Neural cell (in vitro differentiated cells): ENCODE data around the gene DNM2. TPM values are rescaled to one million over a fixed set of nuclear protein-coding genes. Genes with fewer than 3 reads are reported as not detected.

Experiments
- H2AFZ ChIP-seq: fragments of 200-600, 300-800 bp; sonication (generic), shearing (Covaris generic); 2 replicates; pipeline ENCODE4 v1.6.0; 2014; ENCODE audit warnings: low read depth, mild to moderate bottlenecking, antibody characterized with exemption, low read length, moderate library complexity
- H3F3A ChIP-seq: fragments of 200-600 bp; shearing (Covaris generic); 2 replicates; pipeline ENCODE4 v1.6.1; 2016; ENCODE audit warnings: mild to moderate bottlenecking, moderate library complexity, mixed read lengths, antibody characterized with exemption, low read length; ENCODE audit not compliant: insufficient read depth, poor library complexity, severe bottlenecking
- H3K27ac ChIP-seq: fragments of 200-600, 300-800 bp; sonication (generic), shearing (Covaris generic); 2 replicates; pipeline ENCODE4 v1.5.1; 2014; ENCODE audit warnings: mild to moderate bottlenecking, low read length, moderate library complexity
- H3K27me3 ChIP-seq: fragments of 300-800, 200-600 bp; sonication (generic), shearing (Covaris generic); 2 replicates; pipeline ENCODE4 v1.6.0; 2014; ENCODE audit warnings: mild to moderate bottlenecking, low read depth, low read length, moderate library complexity; ENCODE audit not compliant: insufficient read depth
- H3K36me3 ChIP-seq: fragments of 300-800, 200-600 bp; sonication (generic), shearing (Covaris generic); 2 replicates; pipeline ENCODE4 v1.5.1; 2014; ENCODE audit warnings: mild to moderate bottlenecking, antibody characterized with exemption, low read length, moderate library complexity; ENCODE audit not compliant: insufficient read depth
- H3K4me2 ChIP-seq: fragments of 300-800, 200-600 bp; sonication (generic), shearing (Covaris generic); 2 replicates; pipeline ENCODE4 v1.6.0; 2014; ENCODE audit warnings: mild to moderate bottlenecking, low read length
- H3K4me3 ChIP-seq: fragments of 300-800, 200-600 bp; sonication (generic), shearing (Covaris generic); 2 replicates; pipeline ENCODE4 v1.5.1; 2014; ENCODE audit warnings: mild to moderate bottlenecking, low read length, moderate library complexity
- H3K79me2 ChIP-seq: fragments of 200-600 bp; shearing (Covaris generic); replicated peaks from 2 replicates; pipeline ENCODE4 v1.6.0; 2014; ENCODE audit warnings: mild to moderate bottlenecking, low read length, moderate library complexity; ENCODE audit not compliant: insufficient read depth
- H3K9ac ChIP-seq: fragments of 300-800, 200-600 bp; sonication (generic), shearing (Covaris generic); 2 replicates; pipeline ENCODE4 v1.6.1; 2016; ENCODE audit warnings: mild to moderate bottlenecking, low read length, mixed read lengths
- H3K9me2 ChIP-seq: fragments of 200-600 bp; shearing (Covaris generic); 2 replicates; pipeline ENCODE4 v1.6.1; 2016; ENCODE audit warnings: mild to moderate bottlenecking, low read length, mixed read lengths; ENCODE audit not compliant: insufficient read depth
- H3K9me3 ChIP-seq: fragments of 200-600, 300-800 bp; sonication (generic), shearing (Covaris generic); 2 replicates; pipeline ENCODE4 v1.6.1; 2016; ENCODE audit warnings: mild to moderate bottlenecking, mixed run types, low read length, moderate library complexity, mixed read lengths
- H4K20me1 ChIP-seq: fragments of 200-600 bp; shearing (Covaris generic); 2 replicates; pipeline ENCODE4 v1.6.1; 2016; ENCODE audit warnings: mild to moderate bottlenecking, mixed run types; ENCODE audit not compliant: insufficient read depth
- EP300 ChIP-seq: fragments of 450-650 bp; conservative IDR thresholded peaks from 2 replicates; pipeline ENCODE4 v1.6.1; 2014; ENCODE audit warnings: antibody characterized with exemption, mild to moderate bottlenecking, moderate library complexity; ENCODE audit not compliant: poor library complexity, severe bottlenecking
- EZH2 ChIP-seq: fragments of 200-600, 300-800 bp; shearing (Covaris generic), sonication (generic); IDR thresholded peaks from 2 replicates; pipeline ENCODE4 v1.6.1; 2014; ENCODE audit warnings: antibody characterized with exemption, low read length, borderline replicate concordance, mild to moderate bottlenecking; ENCODE audit not compliant: insufficient read depth, poor library complexity, severe bottlenecking
- MXI1 ChIP-seq: fragments of 450-650 bp; conservative IDR thresholded peaks from 2 replicates; pipeline ENCODE4 v1.6.1; 2014; ENCODE audit warnings: antibody characterized with exemption, mild to moderate bottlenecking; ENCODE audit not compliant: poor library complexity, severe bottlenecking
- POLR2AphosphoS5 ChIP-seq: IDR thresholded peaks from 2 replicates; pipeline ENCODE4 v1.6.1; 2012
- RAD21 ChIP-seq: fragments of 450-650 bp; conservative IDR thresholded peaks from 2 replicates; pipeline ENCODE4 v1.6.1; 2014; ENCODE audit warnings: antibody characterized with exemption, mild to moderate bottlenecking, moderate library complexity
- SMC3 ChIP-seq: fragments of 450-650 bp; conservative IDR thresholded peaks from 2 replicates; pipeline ENCODE4 v1.6.1; 2014; ENCODE audit warnings: antibody characterized with exemption, mild to moderate bottlenecking, moderate library complexity; ENCODE audit not compliant: poor library complexity
- TAF1 ChIP-seq: IDR thresholded peaks from 2 replicates; pipeline ENCODE4 v1.6.1; 2012; ENCODE audit warnings: low read depth
- polyA plus RNA-seq: library from polyadenylated mRNA; depleted of rRNA; stranded (reverse); fragments of >200 nt; gene quantifications from 2 replicates; pipeline ENCODE4 v1.2.3, GENCODE V29; 2014
- TF ChIP-seq, protein P1 (sequence below): fragments of 450-650 bp; IDR thresholded peaks from 2 replicates; pipeline ENCODE4 v1.5.1; 2014; ENCODE audit warnings: antibody characterized with exemption, mild to moderate bottlenecking, moderate library complexity; ENCODE audit not compliant: poor library complexity, severe bottlenecking
- TF ChIP-seq, protein P2 (sequence below): IDR thresholded peaks from 2 replicates; pipeline ENCODE4 v1.6.1; 2012; ENCODE audit warnings: borderline replicate concordance

Gene DNM2
- polyA plus RNA-seq, 1 donor from 2014 or later = 31.4 TPM

DNA sequence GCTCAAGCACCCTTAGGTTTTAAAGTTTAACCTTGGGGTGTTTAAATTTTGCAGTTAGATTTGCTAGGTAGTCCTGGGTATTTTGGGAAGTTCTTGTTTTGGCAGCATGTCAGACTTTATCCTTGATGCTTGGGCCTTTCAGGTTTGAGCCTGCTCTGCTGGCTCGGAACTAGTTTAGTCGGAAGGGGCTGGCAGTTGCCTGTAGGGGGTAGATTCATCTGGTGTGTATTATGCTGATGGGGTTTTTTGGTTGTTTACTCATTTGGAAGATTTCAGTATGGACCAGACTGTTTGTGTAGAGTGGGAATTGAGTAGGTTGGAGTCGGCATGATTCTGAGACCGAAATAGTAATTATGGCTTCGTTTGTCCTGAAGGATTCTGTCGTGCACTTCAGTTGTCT lies 48.6 kb upstream of the DNM2 start (continued):
- TF ChIP-seq, protein P1, sequence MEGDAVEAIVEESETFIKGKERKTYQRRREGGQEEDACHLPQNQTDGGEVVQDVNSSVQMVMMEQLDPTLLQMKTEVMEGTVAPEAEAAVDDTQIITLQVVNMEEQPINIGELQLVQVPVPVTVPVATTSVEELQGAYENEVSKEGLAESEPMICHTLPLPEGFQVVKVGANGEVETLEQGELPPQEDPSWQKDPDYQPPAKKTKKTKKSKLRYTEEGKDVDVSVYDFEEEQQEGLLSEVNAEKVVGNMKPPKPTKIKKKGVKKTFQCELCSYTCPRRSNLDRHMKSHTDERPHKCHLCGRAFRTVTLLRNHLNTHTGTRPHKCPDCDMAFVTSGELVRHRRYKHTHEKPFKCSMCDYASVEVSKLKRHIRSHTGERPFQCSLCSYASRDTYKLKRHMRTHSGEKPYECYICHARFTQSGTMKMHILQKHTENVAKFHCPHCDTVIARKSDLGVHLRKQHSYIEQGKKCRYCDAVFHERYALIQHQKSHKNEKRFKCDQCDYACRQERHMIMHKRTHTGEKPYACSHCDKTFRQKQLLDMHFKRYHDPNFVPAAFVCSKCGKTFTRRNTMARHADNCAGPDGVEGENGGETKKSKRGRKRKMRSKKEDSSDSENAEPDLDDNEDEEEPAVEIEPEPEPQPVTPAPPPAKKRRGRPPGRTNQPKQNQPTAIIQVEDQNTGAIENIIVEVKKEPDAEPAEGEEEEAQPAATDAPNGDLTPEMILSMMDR = no peak

DNA sequence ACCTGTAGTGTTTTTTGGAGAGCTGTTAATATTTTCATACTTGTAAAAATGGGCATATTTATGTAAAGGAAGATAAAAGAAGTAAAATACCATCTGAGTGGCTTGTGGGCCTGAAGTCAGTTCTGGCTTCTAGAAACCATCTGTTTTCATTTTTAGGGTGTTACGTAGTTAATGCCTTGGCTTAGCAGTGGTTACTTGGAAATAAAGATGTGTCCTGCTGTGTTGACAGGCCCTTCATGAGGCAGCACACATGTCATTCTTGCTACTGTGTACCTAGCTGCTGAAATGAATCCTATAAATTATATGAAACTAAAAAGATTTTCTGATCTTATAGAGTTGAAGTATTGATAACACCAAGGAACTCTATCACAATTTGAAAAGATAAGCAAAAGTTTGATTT lies 47.7 kb upstream of the DNM2 start:
- Histone ChIP-seq H3K4me2 (no peak overlapping the region), H3K9me2 (no peaks in the 10 kb centered on the region), H3K9ac (no peak overlapping the region), H3F3A (no peaks in the 10 kb centered on the region), H3K9me3 (no peaks in the 10 kb centered on the region), H3K27me3 (no peaks in the 10 kb centered on the region), H3K79me2 (peaks cover 83% of the 10 kb centered on the region), H4K20me1 (peaks cover 59% of the 10 kb centered on the region), H3K36me3 (peaks cover 7% of the 10 kb centered on the region), H3K27ac (no peak overlapping the region), H2AFZ (no peak overlapping the region), H3K4me3 (no peak overlapping the region)
- no peak for TF ChIP-seq SMC3
- TF ChIP-seq, protein P2, sequence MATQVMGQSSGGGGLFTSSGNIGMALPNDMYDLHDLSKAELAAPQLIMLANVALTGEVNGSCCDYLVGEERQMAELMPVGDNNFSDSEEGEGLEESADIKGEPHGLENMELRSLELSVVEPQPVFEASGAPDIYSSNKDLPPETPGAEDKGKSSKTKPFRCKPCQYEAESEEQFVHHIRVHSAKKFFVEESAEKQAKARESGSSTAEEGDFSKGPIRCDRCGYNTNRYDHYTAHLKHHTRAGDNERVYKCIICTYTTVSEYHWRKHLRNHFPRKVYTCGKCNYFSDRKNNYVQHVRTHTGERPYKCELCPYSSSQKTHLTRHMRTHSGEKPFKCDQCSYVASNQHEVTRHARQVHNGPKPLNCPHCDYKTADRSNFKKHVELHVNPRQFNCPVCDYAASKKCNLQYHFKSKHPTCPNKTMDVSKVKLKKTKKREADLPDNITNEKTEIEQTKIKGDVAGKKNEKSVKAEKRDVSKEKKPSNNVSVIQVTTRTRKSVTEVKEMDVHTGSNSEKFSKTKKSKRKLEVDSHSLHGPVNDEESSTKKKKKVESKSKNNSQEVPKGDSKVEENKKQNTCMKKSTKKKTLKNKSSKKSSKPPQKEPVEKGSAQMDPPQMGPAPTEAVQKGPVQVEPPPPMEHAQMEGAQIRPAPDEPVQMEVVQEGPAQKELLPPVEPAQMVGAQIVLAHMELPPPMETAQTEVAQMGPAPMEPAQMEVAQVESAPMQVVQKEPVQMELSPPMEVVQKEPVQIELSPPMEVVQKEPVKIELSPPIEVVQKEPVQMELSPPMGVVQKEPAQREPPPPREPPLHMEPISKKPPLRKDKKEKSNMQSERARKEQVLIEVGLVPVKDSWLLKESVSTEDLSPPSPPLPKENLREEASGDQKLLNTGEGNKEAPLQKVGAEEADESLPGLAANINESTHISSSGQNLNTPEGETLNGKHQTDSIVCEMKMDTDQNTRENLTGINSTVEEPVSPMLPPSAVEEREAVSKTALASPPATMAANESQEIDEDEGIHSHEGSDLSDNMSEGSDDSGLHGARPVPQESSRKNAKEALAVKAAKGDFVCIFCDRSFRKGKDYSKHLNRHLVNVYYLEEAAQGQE = no peak
- no peak for TF ChIP-seq MXI1
- no peak for TF ChIP-seq EZH2
- TF ChIP-seq TAF1 = no peak
- TF ChIP-seq, protein P1 = no peak
- TF ChIP-seq RAD21 = no peak
- no peak for TF ChIP-seq POLR2AphosphoS5
- no peak for TF ChIP-seq EP300
